Measurements from ENCODE around the gene MYF5.

Gene MYF5

DNA sequence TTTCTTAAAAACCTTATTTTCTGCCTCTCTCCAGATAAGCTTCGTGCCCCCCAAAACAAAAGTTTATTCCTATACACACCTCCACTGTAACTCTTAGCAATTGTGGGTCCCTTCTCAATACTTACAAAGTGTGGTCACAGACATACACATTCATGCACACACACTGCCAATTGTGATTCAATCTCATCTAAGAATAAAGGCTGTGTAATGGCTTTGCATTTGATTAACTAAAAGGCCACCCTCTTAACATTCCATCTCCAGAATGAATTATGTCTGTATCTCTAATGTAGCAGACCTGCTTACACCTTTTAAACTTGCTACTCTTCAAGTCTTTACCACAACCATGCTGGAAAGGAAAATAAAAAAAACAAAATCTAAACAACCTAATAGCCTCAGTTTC, 49.5 kb downstream of the MYF5 start:
- no peak for DNase-seq (ENCODE audit: low spot score)

DNA sequence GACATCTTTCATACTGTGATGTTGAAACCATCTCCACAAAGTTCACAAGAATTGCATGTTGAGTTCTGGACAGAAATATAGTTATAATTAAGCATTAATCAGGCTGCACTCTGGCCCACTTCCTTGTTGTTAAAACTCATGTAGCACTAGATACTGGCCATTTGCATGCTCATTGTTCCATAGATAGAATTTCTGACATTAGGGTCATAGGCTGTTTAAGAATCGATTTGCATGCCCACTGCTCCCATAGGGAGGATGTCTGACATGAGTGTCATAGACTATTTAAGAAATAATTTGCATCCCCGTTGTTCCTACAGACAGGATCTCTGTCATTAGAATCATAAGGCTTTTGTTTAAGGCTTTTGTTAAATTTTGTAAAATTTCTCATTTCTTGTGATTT, 50.2 kb downstream of the MYF5 start:
- DNase-seq (ENCODE audit: low spot score), result no peak
